KG1 (cell line): ENCODE data around the gene CACNG4.

Experiments used
- DNase-seq: peaks from one replicate; lab custom pipeline; 2025; lab: John Stamatoyannopoulos, UW

The CACNG4 gene

GRCh38 chr17:66963909-66964771, at the start of gene CACNG4:
CACNG4 (plus strand) TSS chr17:66964707; CDS start chr17:66964912, 205 bp downstream.
- DNase-seq = no peak

GRCh38 chr17:66915204-66915611, 49.3 kb upstream of the CACNG4 start:
- DNase-seq = no peak

- DNase-seq = no peak
Measured at GRCh38 chr17:66915792-66916191, 48.7 kb upstream of the CACNG4 start.

- no peak for DNase-seq
Measured at GRCh38 chr17:66916946-66917345, 47.6 kb upstream of the CACNG4 start.

DNA sequence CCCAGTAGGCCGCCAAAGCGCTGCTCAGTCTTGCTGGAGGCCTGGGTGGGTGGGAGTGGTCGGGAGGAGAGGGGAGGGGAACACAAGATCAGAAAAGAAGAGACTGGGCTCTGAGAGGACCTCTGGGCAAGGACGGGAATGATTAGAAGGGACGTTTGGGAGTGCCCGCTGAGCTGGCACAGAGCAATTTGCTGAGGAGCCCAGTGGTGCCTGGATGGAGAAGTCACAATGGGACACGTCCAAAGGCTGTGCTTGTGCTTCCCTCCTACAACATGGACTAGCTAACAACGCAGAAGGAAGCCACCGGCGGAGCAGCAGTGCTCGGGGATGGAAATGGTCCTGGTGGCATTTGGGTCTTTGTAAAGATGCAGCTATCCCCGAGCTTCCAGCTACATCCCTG, 45.6 kb upstream of the CACNG4 start:
- DNase-seq = no peak

DNA sequence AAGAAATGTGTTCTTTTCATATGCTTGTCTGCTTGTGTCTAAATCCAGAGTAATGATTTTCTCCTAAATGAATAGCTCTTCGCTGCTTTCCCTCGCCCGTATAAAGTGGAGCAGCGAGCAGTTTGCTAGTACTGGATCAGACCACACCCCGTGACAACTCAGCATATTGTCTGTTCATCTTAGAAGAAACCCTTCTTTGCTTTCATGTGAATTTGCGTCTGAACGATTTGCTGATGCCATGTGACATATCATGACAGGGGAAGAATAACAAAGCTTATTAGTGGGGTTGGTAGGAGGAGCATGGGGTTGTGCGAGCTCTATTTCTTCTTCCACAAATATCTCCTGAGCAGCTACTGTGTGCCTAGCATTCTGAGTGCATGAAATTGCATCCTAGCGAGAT, 44.1 kb upstream of the CACNG4 start:
- no peak for DNase-seq

- DNase-seq = no peak
Measured at GRCh38 chr17:66920950-66921349, 43.6 kb upstream of the CACNG4 start.

GRCh38 chr17:66923886-66924285, 40.6 kb upstream of the CACNG4 start:
- DNase-seq = no peak

GRCh38 chr17:66925811-66926500, 38.6 kb upstream of the CACNG4 start:
- DNase-seq = no peak

GRCh38 chr17:66928949-66929348, 35.6 kb upstream of the CACNG4 start:
- no peak for DNase-seq

DNA sequence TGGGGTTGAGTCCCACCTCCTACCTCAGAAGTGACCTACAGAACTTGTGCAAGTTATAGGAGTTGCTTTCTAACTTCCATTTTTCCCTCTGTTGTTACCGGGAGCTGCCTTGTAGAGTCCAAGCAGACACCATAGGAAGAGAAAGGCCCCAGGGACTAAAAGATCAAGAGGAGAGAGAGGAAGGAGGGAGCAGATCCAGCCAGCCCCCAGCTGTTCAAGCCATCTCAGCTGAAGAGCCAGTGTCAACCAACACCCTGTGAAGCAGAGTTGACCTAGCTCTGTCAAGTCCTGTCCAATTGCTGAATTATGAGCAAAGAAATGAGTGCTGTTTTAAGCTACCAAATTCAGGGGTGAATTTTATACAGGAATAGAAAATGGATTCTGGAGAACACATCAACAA, 34.9 kb upstream of the CACNG4 start:
- no peak for DNase-seq

DNA sequence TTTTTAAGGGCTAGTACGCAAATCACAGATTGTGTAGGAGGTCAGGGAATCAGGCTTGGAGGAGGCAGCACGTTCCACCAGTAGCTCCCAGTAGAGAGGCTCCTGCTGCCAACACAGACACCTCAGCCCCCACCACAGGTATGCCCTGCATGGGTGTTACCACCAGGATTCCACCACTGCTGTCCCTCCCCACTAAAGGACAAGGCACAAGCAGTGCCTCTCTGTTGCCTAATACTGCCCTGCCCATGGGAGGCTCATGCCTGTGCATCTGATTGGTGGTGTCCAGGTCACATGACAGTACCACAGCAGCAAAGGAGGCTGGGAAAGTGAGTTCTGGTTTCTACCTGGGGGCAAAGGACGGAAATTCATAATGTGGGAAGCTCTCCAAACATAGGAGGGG, 33.6 kb upstream of the CACNG4 start:
- DNase-seq = no peak

DNA sequence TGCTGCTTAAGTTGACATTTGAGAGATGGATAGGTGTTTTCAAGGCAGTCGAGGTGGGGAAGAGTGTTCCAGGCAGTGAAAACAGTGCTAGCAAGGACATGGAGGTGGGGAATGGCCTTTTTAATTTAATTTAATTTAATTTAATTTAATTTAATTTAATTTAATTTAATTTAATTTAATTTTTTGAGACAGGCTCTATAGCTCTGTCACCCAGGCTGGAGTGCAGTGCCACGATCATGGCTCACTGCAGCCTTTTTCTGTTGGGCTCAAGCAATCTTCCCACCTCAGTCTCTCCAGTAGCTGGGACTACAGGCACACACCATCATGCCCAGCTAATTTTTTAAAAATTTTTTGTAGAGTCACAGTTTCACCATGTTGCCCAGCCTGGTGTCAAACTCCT, 32.2 kb upstream of the CACNG4 start:
- no peak for DNase-seq

DNA sequence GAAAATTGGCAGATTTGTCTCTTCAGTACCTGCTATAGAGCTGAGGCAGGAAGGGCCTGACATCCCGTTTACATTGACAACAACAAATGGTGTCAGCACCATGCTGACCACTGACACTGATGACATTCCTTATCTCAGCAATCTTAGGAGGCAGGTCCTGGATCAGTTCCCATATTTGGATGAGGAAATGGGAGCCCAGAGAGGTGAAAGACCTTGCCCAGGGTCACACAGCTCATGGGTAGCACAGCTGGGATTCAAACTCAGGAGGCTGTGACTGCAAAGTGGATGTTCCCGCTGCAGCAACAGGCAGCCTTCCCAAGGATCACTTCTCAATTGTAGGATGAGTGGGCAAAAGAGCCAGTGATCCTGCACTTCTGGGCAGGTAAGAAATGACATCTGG, 30.5 kb upstream of the CACNG4 start:
- no peak for DNase-seq

DNA sequence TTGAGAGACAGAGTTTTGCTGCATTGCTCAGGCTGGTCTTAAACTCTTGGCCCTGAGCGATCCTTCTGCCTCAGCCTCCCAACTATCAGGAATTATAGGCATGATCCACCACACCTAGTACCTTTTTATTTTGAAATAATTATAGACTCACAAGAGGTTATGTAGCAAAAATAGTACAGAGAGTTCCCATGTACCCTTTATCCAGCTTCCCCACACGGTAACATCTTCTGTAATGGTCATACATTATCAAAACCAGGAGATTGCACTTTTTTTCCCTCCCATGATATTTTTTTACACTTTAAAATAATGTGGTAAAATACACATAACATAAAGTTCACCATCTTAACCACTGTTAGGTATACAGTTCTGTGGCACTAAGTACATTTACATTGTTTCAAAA, 28.8 kb upstream of the CACNG4 start:
- DNase-seq = no peak

- no peak for DNase-seq
Measured at GRCh38 chr17:66938656-66939055, 25.9 kb upstream of the CACNG4 start.

- no peak for DNase-seq
Measured at GRCh38 chr17:66939461-66940114, 24.9 kb upstream of the CACNG4 start.

DNA sequence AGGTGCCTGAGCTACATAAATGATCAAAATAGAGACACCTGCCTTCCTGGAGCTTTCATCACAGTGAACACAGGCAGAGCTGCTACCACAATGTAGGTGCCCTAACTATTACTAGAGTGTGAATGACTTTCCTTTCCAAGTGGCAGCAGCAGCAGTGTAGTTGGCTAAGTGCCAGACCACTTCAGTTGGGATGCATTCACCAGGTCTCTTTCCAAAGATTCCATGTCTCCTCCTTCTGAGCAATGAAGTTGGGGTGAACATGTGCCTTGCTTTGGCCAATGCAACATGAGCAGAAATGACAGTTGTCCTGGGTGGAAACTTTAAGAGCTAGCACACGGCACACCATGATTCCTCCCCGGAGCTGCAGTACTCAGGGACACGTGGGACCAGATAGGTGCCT, 23.3 kb upstream of the CACNG4 start:
- no peak for DNase-seq

DNA sequence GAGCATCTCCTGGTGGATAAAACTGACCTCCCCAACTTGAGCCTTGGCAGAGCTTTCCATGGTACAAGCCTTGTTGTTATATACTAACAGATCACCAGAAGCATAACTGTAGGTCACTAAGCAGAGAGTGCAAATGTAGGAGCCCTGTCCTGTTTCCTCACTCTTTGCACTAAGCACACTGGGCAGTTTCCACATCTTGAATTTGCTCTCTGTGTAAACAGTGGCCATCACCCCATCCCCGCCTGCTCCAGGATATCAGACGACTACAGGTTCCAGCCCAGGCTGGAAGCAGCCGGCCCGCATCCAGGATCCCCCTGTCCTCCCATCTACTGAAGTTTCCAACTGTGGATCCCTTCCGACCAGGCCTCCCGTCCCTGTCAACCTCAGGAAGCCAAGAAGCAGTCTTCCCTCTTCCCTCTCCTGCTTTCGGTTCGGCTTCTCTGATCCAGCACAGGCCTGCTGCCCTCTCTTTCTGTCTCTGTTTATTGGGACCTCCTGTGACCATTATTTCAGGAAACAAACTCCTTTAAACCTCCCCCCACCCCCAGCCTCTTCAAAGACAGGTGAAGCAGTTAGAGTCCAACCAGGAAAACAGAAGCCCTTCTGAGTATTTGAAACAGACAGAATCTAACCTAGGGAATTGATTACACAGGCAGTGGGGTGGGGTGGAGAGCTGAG, 22.6 kb upstream of the CACNG4 start:
- DNase-seq = no peak

GRCh38 chr17:66942451-66943264, 21.8 kb upstream of the CACNG4 start:
- DNase-seq = no peak

- DNase-seq = no peak
Measured at GRCh38 chr17:66943484-66943883, 21.0 kb upstream of the CACNG4 start.
